Vein endothelial cell (primary cell): Measurements from ENCODE around the gene CA14. TPM values are rescaled to one million over a fixed set of nuclear protein-coding genes. Genes with fewer than 3 reads are reported as not detected.

Experiments used
- small RNA-seq: library from RNA; depleted of rRNA; stranded (forward); fragments of <200 nt; gene quantifications from one replicate; pipeline ENCODE3, GENCODE V24; 2012
- total RNA-seq: library from RNA; depleted of rRNA; stranded (reverse); fragments of >200 nt; gene quantifications from 2 replicates; pipeline ENCODE4 v1.2.3, GENCODE V29; 2012

The CA14 gene
- not detected in 2 replicates for total RNA-seq

GRCh38 chr1:150257624-150258585 is at the start of gene CA14:
TSS of gene CA14 (plus strand) at chr1:150257774. CDS start at chr1:150258129, 355 bp downstream.

DNA sequence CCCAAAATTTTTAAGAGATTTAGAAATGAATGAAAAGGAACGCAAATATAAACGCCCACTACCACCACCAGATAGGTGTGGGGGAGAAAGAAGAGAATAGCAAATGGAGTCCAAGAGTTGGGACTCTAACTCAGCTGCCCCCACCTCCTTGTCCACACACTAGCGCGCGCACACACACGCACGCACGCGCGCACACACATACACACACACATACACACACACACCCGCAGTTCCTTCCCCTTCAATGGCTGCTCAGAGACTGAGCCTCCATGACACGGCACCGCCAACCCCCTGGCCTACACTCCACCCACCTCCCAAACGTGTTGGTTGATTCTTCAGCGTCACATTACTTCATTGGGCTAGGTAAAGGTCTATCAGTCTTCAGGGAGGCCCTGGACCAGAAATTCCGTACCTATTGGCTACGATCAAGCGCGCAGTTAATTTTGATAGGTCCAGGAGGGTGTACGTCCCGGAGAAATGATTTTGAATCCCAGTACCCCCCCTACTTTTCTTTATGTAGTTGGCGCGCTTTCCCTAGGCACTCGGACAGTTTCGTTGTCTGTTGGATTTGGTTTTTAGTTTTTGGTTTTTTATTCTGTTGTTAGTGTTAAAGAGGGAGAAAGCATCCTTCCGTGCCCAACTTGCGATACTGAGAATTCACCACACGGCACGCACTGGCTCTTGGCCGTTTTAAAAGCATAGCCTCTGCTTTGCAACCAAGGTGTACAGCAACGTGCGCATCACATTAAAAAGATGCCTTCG is 21.5 kb upstream of the CA14 start, which contains the start of gene ANP32E:
Gene ANP32E (minus strand): TSS at position 261 of the 762 bp plus-strand sequence. CDS start 326 bp downstream, outside the sequence.

DNA sequence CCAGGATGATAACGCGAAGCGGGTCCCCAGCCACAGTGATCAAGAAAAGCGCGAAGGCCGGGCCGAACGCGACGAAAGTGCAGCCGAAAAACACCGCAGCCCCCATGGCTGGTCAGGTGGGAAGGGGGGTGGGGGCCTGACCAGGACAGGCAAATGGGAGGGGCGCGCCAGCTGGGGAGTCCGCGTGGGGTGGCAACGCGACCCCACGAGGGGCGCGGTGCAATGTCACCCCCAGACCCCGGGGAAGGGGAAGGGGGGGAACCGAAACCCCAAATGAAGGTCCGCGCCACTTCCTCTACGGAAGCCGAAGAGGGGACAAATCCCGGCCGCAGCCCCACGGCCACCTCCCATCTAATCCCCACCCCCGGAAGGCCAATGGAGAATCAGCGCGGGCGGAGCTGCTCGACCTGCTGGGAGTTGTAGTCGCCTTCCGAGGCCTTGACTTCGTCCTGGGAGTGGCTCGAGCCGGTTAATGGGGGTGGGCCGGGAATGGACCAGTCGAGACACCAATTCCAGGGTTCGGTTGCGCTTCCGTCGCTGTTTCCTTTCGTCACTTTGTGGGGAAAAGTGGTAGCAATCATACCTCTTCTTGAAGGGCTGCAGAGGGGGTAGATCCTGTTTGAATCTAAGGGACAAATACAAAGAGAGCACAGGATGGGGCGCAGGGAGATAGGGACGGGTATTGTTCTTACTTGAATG is 11.3 kb downstream of the CA14 start, which contains the start of gene APH1A:
Gene APH1A (minus strand): TSS at position 312 of the 699 bp plus-strand sequence. CDS start 206 bp downstream, at position 106.

DNA sequence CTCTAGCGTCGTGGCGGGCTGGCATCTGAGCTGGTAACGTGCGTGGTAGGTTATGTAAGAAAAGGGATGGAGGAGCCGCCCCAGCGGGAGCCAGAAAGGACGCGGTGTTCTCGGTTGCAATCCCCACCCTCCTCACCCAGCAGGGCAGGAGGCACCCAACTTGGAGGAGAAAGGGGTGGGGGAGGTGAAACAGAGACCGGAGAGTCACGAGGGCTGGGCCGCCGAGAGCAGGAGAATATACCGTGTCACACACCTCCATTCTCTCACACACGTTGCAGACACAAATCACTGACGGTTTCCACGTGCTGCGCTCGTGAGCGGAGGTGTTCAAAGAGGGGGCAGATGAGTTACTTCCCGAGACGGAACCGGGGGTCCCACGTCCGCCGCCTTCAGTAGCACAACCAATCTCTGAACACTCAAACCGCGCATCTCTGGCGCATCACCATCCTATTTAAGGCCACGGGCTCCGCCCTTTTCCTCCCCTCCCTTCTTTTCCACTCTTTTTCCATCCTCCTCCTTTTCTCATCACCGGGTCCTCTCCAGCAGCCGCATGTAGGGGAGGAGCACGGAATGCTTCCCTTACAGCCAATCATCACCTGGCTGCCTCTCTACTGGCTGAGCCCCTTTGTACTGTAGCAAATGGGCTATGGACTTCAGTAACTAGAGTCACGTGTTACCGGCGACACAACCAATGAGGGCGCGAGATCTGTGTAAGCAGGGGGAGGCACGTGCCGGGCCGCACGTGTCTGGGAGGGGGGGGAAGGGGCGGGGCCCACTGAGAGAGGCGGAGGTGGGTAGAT is 24.4 kb downstream of the CA14 start, which contains the start of gene CIART:
Gene CIART (plus strand): TSS at position 797 of the 800 bp plus-strand sequence. CDS start 714 bp downstream, outside the sequence.

GRCh38 chr1:150293433-150294253 is 36.1 kb downstream of the CA14 start, which contains the start of gene MRPS21:
TSS of gene MRPS21 (plus strand) at chr1:150293861. CDS start at chr1:150294367, 506 bp downstream.

Small RNAs within 50 kb of the gene (small RNA-seq; reads per million reads assigned to genes)
- gene RN7SL480P (not detected), gene RNU2-17P (35.2 reads per million, percentile 98 among the genes with 10 or more reads in this experiment)

Other genes starting within 250 kb of the CA14 start
- 12.7 and 20.3 TPM in 2 replicates for gene OTUD7B, start 247.0 kb upstream of the CA14 start, total RNA-seq
- gene VPS45, start 190.0 kb upstream of the CA14 start, total RNA-seq, result 24.2 and 28.7 TPM in 2 replicates
- gene PLEKHO1, start 107.9 kb upstream of the CA14 start, total RNA-seq, result 36.9 and 51.3 TPM in 2 replicates
- gene ANP32E, start 21.7 kb upstream of the CA14 start, total RNA-seq, result 18.6 and 25.7 TPM in 2 replicates
- gene APH1A, start 11.2 kb downstream of the CA14 start, total RNA-seq, result 175 and 177 TPM in 2 replicates
- 9.3 and 9.8 TPM in 2 replicates for gene C1orf54, start 15.0 kb downstream of the CA14 start, total RNA-seq
- 1.8 and 2.6 TPM in 2 replicates for gene CIART, start 24.8 kb downstream of the CA14 start, total RNA-seq
- 31.0 and 33.1 TPM in 2 replicates for gene MRPS21, start 36.1 kb downstream of the CA14 start, total RNA-seq
- 36.9 and 60.5 TPM in 2 replicates for gene PRPF3, start 63.8 kb downstream of the CA14 start, total RNA-seq
- gene RPRD2, start 106.4 kb downstream of the CA14 start, total RNA-seq, result 14.7 and 15.0 TPM in 2 replicates
- gene TARS2, start 229.6 kb downstream of the CA14 start, total RNA-seq, result 10.4 and 14.4 TPM in 2 replicates